MCF 10A (cell line): ENCODE results near the gene PIK3C2A. TPM values are rescaled to one million over a fixed set of nuclear protein-coding genes. Genes with fewer than 3 reads are reported as not detected.
"Not testable (repeated sequence)": the region's sequence is repeated elsewhere in the genome, so short reads cannot be mapped to it uniquely, and the experiment has no call there.

ENCODE experiments used
- BruUV-seq: library from RNA; stranded (reverse); fragments of 400-500 nt; replicated peaks from 2 replicates; lab custom pipeline; 2021; lab: Mats Ljungman, UMichigan
- CTCF ChIA-PET: fragments of 300-600 bp; sonication (Branson Sonifier 250); formaldehyde crosslinking; extraction: SDS; loops from one replicate; lab custom pipeline; 2021; ENCODE audit warnings: antibody characterized with exemption, inconsistent platforms; lab: Yijun Ruan, JAX
- POLR2A ChIA-PET: fragments of 300-600, 350-650 bp; sonication (Branson Sonifier 250); formaldehyde crosslinking; extraction: SDS; loops from one replicate; lab custom pipeline; 2020; ENCODE audit warnings: antibody characterized with exemption, inconsistent platforms; lab: Yijun Ruan, JAX
- DNase-seq: peaks from one replicate; pipeline ENCODE4 v3.0.0-alpha.2; 2018; ENCODE audit not compliant: unreplicated experiment
- H3K27ac Mint-ChIP-seq: one replicate; pipeline ENCODE4 v1.8.0; 2022; ENCODE audit warnings: mild to moderate bottlenecking, low read depth, mixed read lengths; ENCODE audit not compliant: unreplicated experiment
- H3K27me3 Mint-ChIP-seq: one replicate; pipeline ENCODE4 v1.8.0; 2022; ENCODE audit warnings: mixed read lengths; ENCODE audit not compliant: insufficient read depth, unreplicated experiment
- H3K36me3 Mint-ChIP-seq: one replicate; pipeline ENCODE4 v1.8.0; 2022; ENCODE audit warnings: mild to moderate bottlenecking, moderate library complexity, mixed read lengths; ENCODE audit not compliant: insufficient read depth, unreplicated experiment
- H3K4me1 Mint-ChIP-seq: one replicate; pipeline ENCODE4 v1.8.0; 2022; ENCODE audit warnings: mixed read lengths; ENCODE audit not compliant: insufficient read depth, unreplicated experiment
- H3K4me3 Mint-ChIP-seq: one replicate; pipeline ENCODE4 v1.8.0; 2022; ENCODE audit warnings: mild to moderate bottlenecking, moderate library complexity, mixed read lengths; ENCODE audit not compliant: unreplicated experiment
- H3K9me3 Mint-ChIP-seq: one replicate; pipeline ENCODE4 v1.8.0; 2022; ENCODE audit warnings: mixed read lengths; ENCODE audit not compliant: unreplicated experiment
- intact Hi-C: fragments of 100-400 bp; cut with micrococcal nuclease; formaldehyde crosslinking; loops from 2 replicates; pipeline ENCODE4 v1.14.1; 2022
- total RNA-seq: library from RNA; stranded (reverse); gene quantifications from 2 replicates; pipeline ENCODE4 v1.2.3, GENCODE V29; 2022
- TF ChIP-seq, protein P1 (sequence below): fragments of 200-600 bp; IDR thresholded peaks from one replicate; pipeline ENCODE4 v1.8.0; 2022; ENCODE audit warnings: antibody characterized with exemption, mild to moderate bottlenecking; ENCODE audit not compliant: unreplicated experiment

The PIK3C2A gene
- total RNA-seq, 1 experiment from 2014 or later, result 58.1 TPM

DNA sequence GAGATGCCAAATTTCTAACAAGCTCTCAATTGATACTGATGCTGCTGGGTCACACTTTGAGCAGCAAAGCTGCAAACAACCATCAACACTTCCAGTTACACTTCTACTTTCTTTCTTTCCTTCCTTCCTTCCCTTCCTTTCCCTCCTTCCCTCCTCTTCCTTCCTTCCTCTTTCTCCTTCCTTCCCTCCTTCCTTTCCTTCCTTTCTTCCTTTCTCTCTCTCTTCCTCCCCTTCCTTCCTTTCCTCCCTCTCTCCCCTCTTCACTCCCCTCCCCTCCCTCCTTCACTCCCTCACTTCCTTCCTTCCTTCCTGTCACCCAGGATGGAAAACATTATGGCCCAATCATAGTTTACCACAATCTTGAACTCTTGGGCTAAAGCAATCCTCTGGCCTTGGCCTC lies 33.0 kb upstream of the PIK3C2A start:
- no peaks in the 10 kb centered on the region for H3K4me1 Mint-ChIP-seq
- H3K27me3 Mint-ChIP-seq, result no peaks in the 10 kb centered on the region
- ChIA-PET POLR2A (interaction anchor here (0.6 kb wide), 1 partner anchor 259 kb away, joined by 4 read pairs; no protein-coding TSS in a partner anchor), CTCF (interaction anchor here (2.0 kb wide), 1 partner anchor 11 kb away, joined by 12 read pairs; no protein-coding TSS in a partner anchor)
- TF ChIP-seq, protein P1, sequence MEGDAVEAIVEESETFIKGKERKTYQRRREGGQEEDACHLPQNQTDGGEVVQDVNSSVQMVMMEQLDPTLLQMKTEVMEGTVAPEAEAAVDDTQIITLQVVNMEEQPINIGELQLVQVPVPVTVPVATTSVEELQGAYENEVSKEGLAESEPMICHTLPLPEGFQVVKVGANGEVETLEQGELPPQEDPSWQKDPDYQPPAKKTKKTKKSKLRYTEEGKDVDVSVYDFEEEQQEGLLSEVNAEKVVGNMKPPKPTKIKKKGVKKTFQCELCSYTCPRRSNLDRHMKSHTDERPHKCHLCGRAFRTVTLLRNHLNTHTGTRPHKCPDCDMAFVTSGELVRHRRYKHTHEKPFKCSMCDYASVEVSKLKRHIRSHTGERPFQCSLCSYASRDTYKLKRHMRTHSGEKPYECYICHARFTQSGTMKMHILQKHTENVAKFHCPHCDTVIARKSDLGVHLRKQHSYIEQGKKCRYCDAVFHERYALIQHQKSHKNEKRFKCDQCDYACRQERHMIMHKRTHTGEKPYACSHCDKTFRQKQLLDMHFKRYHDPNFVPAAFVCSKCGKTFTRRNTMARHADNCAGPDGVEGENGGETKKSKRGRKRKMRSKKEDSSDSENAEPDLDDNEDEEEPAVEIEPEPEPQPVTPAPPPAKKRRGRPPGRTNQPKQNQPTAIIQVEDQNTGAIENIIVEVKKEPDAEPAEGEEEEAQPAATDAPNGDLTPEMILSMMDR, result no peak
- no peaks in the 10 kb centered on the region for H3K36me3 Mint-ChIP-seq
- intact Hi-C loops, result no loop called here
- no peak for DNase-seq
- BruUV-seq, result no TSS peak
- H3K9me3 Mint-ChIP-seq, result no peaks in the 10 kb centered on the region
- H3K4me3 Mint-ChIP-seq, result no peak overlapping the region
- no peak overlapping the region for H3K27ac Mint-ChIP-seq

DNA sequence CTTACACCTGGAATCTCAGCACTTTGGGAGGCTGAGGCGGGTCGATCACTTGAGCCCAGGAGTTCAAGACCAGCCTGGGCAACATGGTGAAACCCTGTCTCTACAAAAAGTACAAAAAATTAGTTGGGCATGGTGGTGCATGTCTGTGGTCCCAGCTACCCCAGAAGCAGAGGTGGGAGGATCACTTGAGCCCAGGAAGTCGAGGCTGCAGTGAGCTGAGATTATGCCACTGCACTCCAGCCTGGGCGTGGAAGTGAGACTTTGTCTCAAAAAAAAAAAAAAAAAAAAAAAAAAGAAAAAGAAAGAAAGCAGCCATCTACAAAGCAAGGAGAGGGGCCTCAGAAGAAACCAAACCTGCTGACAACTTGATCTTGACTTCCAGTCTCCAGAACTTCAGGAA lies 32.1 kb upstream of the PIK3C2A start:
- H3K27ac Mint-ChIP-seq, DNase-seq, intact Hi-C loops, H3K36me3 Mint-ChIP-seq, POLR2A ChIA-PET, BruUV-seq, CTCF ChIA-PET, H3K4me3 Mint-ChIP-seq, H3K9me3 Mint-ChIP-seq, H3K27me3 Mint-ChIP-seq, H3K4me1 Mint-ChIP-seq: not testable (repeated sequence)

DNA sequence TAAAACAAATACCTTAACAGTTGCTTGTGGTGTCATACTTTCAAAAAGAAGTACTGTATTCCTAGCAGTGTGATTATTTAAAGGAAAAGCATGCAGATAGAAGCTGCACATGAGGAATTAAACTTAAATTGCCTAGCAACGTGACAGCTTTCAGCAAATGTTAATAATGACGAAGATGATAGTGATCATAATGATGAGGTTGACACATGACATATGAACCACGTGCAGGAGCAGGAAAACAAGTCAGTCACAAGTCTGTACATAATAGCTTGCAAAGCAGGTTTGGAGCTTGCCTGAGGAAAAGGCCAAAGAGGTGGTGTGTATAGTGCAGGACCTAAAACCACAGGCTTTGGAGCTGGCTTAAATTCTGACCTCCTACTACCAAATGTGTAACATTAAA lies 30.6 kb upstream of the PIK3C2A start:
- no peak for DNase-seq
- Mint-ChIP-seq H3K36me3 (no peaks in the 10 kb centered on the region), H3K4me1 (no peaks in the 10 kb centered on the region), H3K27me3 (no peaks in the 10 kb centered on the region), H3K27ac (no peak overlapping the region), H3K9me3 (no peaks in the 10 kb centered on the region), H3K4me3 (no peak overlapping the region)
- POLR2A ChIA-PET, result interaction anchor here (1.4 to 1.5 kb wide), 2 partner anchors 31 to 116 kb away, joined by 4 to 5 read pairs; partner anchors contain the start of gene PIK3C2A
- intact Hi-C loops, result no loop called here
- TF ChIP-seq, protein P1, result no peak
- CTCF ChIA-PET, result interaction anchor here (0.6 to 2.0 kb wide), 3 partner anchors 8 to 290 kb away, joined by 3 to 10 read pairs (median 3); no protein-coding TSS in a partner anchor
- no TSS peak for BruUV-seq

DNA sequence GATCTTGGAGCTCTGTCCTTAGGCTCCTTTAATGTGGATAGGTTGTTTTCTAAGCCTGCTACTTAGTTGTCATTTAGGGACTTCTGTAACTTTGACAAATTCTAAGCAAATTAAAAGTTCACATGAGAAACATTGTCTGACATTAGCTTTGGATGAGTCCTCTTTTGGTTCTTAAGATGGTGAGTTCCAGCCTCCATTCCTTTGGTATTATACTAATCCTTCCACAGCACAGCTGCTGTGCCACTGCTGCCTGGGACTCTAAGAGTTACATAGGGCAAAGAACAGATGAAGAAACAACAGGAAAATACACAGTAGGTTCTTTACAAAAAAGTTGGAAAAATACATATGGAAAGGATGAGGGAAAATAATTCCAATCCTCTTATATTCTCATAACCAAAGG lies 25.3 kb upstream of the PIK3C2A start:
- ChIA-PET POLR2A (no interaction called here), CTCF (interaction anchor here (0.6 to 1.9 kb wide), 7 partner anchors 13 to 463 kb away, joined by 3 to 4 read pairs (median 3); no protein-coding TSS in a partner anchor)

More for the DNA sequence above, 25.3 kb upstream of the PIK3C2A start:
- intact Hi-C loops, result no loop called here
- TF ChIP-seq, protein P1, result no peak
- Mint-ChIP-seq H3K27ac (no peak overlapping the region), H3K27me3 (no peaks in the 10 kb centered on the region), H3K4me1 (peaks cover 6% of the 10 kb centered on the region), H3K36me3 (no peaks in the 10 kb centered on the region), H3K9me3 (no peaks in the 10 kb centered on the region), H3K4me3 (no peak overlapping the region)
- DNase-seq, result no peak
- no TSS peak for BruUV-seq
